OCI-LY3 (cell line): ENCODE measurements around the gene SLC45A3.

Experiments used
- H2AFZ ChIP-seq: fragments of 200-600, 300-600 bp; shearing (Covaris generic); 2 replicates; pipeline ENCODE4 v1.6.0; 2014; ENCODE audit warnings: antibody characterized with exemption, low read depth, low read length
- H3K27ac ChIP-seq: fragments of 200-600, 300-600 bp; sonication (generic); 2 replicates; pipeline ENCODE4 v1.5.1; 2014; ENCODE audit warnings: mild to moderate bottlenecking, low read length, moderate library complexity, mixed read lengths
- H3K27me3 ChIP-seq: fragments of 200-600, 300-600 bp; sonication (generic); 2 replicates; pipeline ENCODE4 v1.6.1; 2014; ENCODE audit warnings: low read depth, low read length, mixed read lengths
- H3K36me3 ChIP-seq: fragments of 200-600, 300-600 bp; sonication (generic); replicated peaks from 2 replicates; pipeline ENCODE3; 2014; ENCODE audit warnings: low read depth, low read length, mixed read lengths
- H3K4me1 ChIP-seq: fragments of 300-600, 200-600 bp; sonication (generic); 2 replicates; pipeline ENCODE4 v1.6.1; 2014; ENCODE audit warnings: low read length, mixed read lengths
- H3K4me2 ChIP-seq: fragments of 200-600, 300-600 bp; sonication (generic); 2 replicates; pipeline ENCODE4 v1.6.1; 2014; ENCODE audit warnings: low read length, mixed read lengths
- H3K4me3 ChIP-seq: fragments of 300-600, 200-600 bp; sonication (generic); 2 replicates; pipeline ENCODE4 v1.5.1; 2014; ENCODE audit warnings: antibody characterized with exemption, mild to moderate bottlenecking, low read length, moderate library complexity
- H3K79me2 ChIP-seq: fragments of 300-600, 200-600 bp; shearing (Covaris generic); 2 replicates; pipeline ENCODE4 v1.6.1; 2014; ENCODE audit warnings: mild to moderate bottlenecking, low read length, mixed read lengths
- H3K9ac ChIP-seq: fragments of 300-600, 200-600 bp; shearing (Covaris generic); 2 replicates; pipeline ENCODE4 v1.6.0; 2014; ENCODE audit warnings: mild to moderate bottlenecking, low read length, moderate library complexity
- H3K9me3 ChIP-seq: fragments of 200-600, 300-600 bp; shearing (Covaris generic); 2 replicates; pipeline ENCODE4 v1.6.1; 2014; ENCODE audit warnings: low read length, mixed read lengths; ENCODE audit not compliant: insufficient read depth
- H4K20me1 ChIP-seq: fragments of 200-600, 300-600 bp; sonication (generic); 2 replicates; pipeline ENCODE4 v1.6.1; 2016; ENCODE audit warnings: low read length, mixed read lengths; ENCODE audit not compliant: insufficient read depth
- EZH2phosphoT487 ChIP-seq: fragments of 200-600 bp; shearing (Covaris generic); IDR thresholded peaks from 2 replicates; pipeline ENCODE4 v1.6.1; 2018; ENCODE audit warnings: antibody characterized with exemption, mixed run types, low read depth
- TF ChIP-seq, protein P1 (sequence below): fragments of 200-600, 300-600 bp; sonication (generic); IDR thresholded peaks from 2 replicates; pipeline ENCODE4 v1.5.1; 2014; ENCODE audit warnings: antibody characterized with exemption, low read length, low read depth

SLC45A3 gene

DNA sequence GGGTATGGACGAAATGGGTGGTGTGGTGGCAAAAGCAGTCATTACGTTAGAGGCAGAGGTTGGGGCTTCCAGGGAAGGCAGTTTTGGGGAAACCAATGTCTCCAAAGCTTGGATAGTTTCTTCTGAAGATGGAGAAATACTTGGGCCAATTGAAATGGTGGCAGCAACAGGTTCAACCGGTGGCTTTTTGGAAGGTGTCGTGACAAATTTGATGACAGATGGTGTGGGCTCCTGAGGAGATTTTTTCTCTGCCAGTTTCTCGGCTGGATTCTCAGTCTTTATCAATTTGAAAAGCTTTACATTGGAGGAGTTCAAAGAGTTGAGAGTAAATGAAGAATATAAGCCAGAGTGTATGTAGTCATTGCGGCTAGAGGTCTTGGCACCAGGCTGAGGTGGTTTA is 60.0 kb downstream of the SLC45A3 start:
- no peaks in the 10 kb centered on the region for H3K27me3 ChIP-seq
- H3K27ac ChIP-seq: no peak overlapping the region
- H3K79me2 ChIP-seq: peaks cover 43% of the 10 kb centered on the region
- H3K4me3 ChIP-seq: no peak overlapping the region
- H3K4me2 ChIP-seq: no peak overlapping the region
- no peaks in the 10 kb centered on the region; the same call in 1 of the 2 replicates for H3K4me1 ChIP-seq
- peaks cover 22% of the 10 kb centered on the region for H4K20me1 ChIP-seq
- no peak for TF ChIP-seq EZH2phosphoT487
- TF ChIP-seq, protein P1, sequence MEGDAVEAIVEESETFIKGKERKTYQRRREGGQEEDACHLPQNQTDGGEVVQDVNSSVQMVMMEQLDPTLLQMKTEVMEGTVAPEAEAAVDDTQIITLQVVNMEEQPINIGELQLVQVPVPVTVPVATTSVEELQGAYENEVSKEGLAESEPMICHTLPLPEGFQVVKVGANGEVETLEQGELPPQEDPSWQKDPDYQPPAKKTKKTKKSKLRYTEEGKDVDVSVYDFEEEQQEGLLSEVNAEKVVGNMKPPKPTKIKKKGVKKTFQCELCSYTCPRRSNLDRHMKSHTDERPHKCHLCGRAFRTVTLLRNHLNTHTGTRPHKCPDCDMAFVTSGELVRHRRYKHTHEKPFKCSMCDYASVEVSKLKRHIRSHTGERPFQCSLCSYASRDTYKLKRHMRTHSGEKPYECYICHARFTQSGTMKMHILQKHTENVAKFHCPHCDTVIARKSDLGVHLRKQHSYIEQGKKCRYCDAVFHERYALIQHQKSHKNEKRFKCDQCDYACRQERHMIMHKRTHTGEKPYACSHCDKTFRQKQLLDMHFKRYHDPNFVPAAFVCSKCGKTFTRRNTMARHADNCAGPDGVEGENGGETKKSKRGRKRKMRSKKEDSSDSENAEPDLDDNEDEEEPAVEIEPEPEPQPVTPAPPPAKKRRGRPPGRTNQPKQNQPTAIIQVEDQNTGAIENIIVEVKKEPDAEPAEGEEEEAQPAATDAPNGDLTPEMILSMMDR: no peak
- H3K9ac ChIP-seq: no peak overlapping the region
- H3K9me3 ChIP-seq: no peaks in the 10 kb centered on the region
- no peak overlapping the region for H2AFZ ChIP-seq
- H3K36me3 ChIP-seq: peaks cover 71% of the 10 kb centered on the region

DNA sequence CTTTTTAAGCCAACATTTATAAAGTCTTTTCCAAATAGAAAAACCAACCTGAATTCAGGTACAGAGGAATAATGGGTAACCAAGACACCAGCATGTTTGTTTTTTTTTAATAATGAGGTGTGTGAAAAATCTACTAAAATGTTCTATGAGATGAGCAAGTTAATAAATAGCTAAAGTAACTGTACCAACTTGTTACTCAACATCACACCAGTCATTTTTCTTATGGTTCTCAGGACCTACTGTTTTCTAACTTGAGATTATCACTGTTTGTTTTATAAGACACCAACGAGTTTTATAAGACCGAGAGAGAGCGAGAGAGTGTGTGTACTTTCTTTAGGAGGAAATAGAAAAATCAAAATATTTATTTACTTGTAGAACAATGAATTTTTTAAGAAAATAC is 60.9 kb downstream of the SLC45A3 start:
- Histone ChIP-seq H3K79me2 (peaks cover 34% of the 10 kb centered on the region), H4K20me1 (peaks cover 14% of the 10 kb centered on the region), H3K36me3 (peaks cover 71% of the 10 kb centered on the region)

DNA sequence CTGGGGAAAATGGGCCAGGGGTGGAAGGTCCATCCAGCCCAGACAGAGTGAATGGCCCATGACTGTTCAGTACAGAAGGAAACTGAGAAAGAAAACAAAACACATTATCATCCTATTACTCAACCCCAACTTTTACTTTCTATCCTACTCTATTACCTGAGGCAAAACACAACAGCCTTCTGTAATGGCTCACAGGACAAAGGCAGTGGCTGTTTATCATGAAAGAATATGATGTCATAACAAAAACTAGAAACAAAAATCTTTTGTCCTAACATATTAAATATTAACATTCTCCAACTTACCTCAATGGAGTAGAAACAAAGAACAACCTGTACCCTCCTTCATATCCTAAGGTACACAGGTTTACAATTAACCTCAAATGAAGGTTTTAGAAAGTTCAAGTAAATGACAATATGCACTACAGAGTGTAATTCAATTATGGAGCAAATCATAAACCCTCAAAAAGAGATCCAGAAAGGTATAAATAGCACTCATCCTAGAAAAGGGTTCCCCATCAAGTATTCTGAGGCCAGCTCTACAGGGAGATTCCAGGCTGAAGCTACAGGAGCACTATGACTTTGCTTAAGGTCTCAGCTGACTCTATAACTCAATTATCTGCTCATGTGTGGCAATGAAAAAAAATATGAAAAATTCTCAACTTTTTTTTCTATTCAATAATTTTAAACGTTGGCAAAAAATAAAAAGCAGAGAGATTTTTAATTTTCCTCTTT is 63.6 kb downstream of the SLC45A3 start:
- peaks cover 8% of the 10 kb centered on the region; the same call in 1 of the 2 replicates for H3K4me1 ChIP-seq
- peaks cover 71% of the 10 kb centered on the region for H3K36me3 ChIP-seq

More for the DNA sequence above, 60.9 kb downstream of the SLC45A3 start:
- Histone ChIP-seq H3K27me3 (no peaks in the 10 kb centered on the region), H3K4me2 (no peak overlapping the region), H3K27ac (no peak overlapping the region), H2AFZ (no peak overlapping the region), H3K9ac (no peak overlapping the region), H3K4me3 (no peak overlapping the region), H3K4me1 (peaks cover 2% of the 10 kb centered on the region), H3K9me3 (no peaks in the 10 kb centered on the region)
- no peak for TF ChIP-seq EZH2phosphoT487
- TF ChIP-seq, protein P1: no peak

DNA sequence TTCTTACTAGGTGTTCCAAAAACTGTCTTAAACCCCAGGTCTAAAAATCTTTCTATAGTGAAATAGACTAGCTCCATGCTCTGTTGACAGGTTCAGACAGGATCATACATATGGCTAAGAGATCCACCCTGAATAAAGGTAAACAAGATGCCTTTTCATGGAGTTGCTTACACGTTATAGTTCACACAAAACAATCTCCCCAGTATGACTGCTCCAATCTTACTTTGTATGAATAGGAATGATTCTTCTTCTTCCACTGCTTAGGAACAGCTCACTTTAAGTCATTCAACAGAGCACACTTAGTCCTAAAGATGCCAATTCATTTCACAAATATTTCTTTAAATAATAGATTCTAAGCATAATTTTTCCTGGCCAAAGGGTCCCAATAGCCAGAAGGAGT is 64.5 kb downstream of the SLC45A3 start:
- no peak overlapping the region for H3K4me2 ChIP-seq
- TF ChIP-seq EZH2phosphoT487: no peak
- TF ChIP-seq, protein P1: no peak
- H3K27ac ChIP-seq: no peak overlapping the region
- peaks cover 16% of the 10 kb centered on the region for H4K20me1 ChIP-seq
- no peak overlapping the region for H3K9ac ChIP-seq
- H3K4me3 ChIP-seq: no peak overlapping the region
- no peaks in the 10 kb centered on the region for H3K27me3 ChIP-seq
- peaks cover 27% of the 10 kb centered on the region for H3K79me2 ChIP-seq
- peaks cover 75% of the 10 kb centered on the region for H3K36me3 ChIP-seq
- H3K4me1 ChIP-seq: peaks cover 11% of the 10 kb centered on the region; the same call in 1 of the 2 replicates
- H3K9me3 ChIP-seq: no peaks in the 10 kb centered on the region
- H2AFZ ChIP-seq: no peak overlapping the region

More for the DNA sequence above, 63.6 kb downstream of the SLC45A3 start:
- Histone ChIP-seq H3K9me3 (no peaks in the 10 kb centered on the region), H3K79me2 (peaks cover 20% of the 10 kb centered on the region), H3K9ac (no peak overlapping the region), H3K4me2 (no peak overlapping the region), H3K4me3 (no peak overlapping the region), H4K20me1 (peaks cover 10% of the 10 kb centered on the region), H3K27ac (no peak overlapping the region), H2AFZ (no peak overlapping the region), H3K27me3 (no peaks in the 10 kb centered on the region)
- no peak for TF ChIP-seq EZH2phosphoT487
- TF ChIP-seq, protein P1: no peak
